H1 (cell line): Measurements from ENCODE around the gene RNASEL. TPM values are rescaled to one million over a fixed set of nuclear protein-coding genes. Genes with fewer than 3 reads are reported as not detected.

ENCODE experiments used
- CBX8 ChIP-seq: fragments of 300-800, 300-1000 bp; sonication (generic); IDR thresholded peaks from 2 replicates; pipeline ENCODE4 v1.7.1; 2016; ENCODE audit warnings: low read depth, low read length, borderline replicate concordance
- EZH2 ChIP-seq: fragments of 200-600 bp; sonication (generic); IDR thresholded peaks from 2 replicates; pipeline ENCODE4 v1.7.1; 2012; ENCODE audit warnings: low read depth, mild to moderate bottlenecking, moderate library complexity, low read length, inconsistent platforms; ENCODE audit not compliant: severe bottlenecking
- HDAC2 ChIP-seq, 2 experiments: fragments of 300-600 bp in 1 of 2; sonication (generic) in 1 of 2; IDR thresholded peaks; 2 replicates each; pipeline ENCODE4 v1.6.1; 2011 to 2012; ENCODE audit warnings: low read depth in 2 of 2, low read length in 2 of 2, mild to moderate bottlenecking in 2 of 2, moderate library complexity in 2 of 2, borderline replicate concordance in 1 of 2, inconsistent platforms in 1 of 2
- HDAC6 ChIP-seq: IDR thresholded peaks from one replicate; pipeline ENCODE4 v1.7.1; 2012; ENCODE audit warnings: low read depth, mild to moderate bottlenecking, inconsistent platforms, low read length, moderate library complexity
- KDM5A ChIP-seq: fragments of 200-600 bp; IDR thresholded peaks from 2 replicates; pipeline ENCODE4 v1.7.1; 2012; ENCODE audit warnings: mild to moderate bottlenecking, low read length, inconsistent platforms, mixed read lengths
- NANOG ChIP-seq: IDR thresholded peaks from 2 replicates; pipeline ENCODE4 v1.6.1; 2011; ENCODE audit warnings: low read length, low read depth, mild to moderate bottlenecking, inconsistent platforms; ENCODE audit not compliant: insufficient read depth, poor library complexity, severe bottlenecking
- RAD21 ChIP-seq, 2 experiments: IDR thresholded peaks in 1 of 2; conservative IDR thresholded peaks in 1 of 2; 2 replicates each; pipeline ENCODE4 v1.6.1; 2011; ENCODE audit warnings: low read depth in 2 of 2, low read length in 2 of 2, improper control_type of control experiment in 1 of 2, inconsistent platforms in 1 of 2, mild to moderate bottlenecking in 1 of 2, moderate library complexity in 1 of 2
- SIRT6 ChIP-seq: IDR thresholded peaks from one replicate; pipeline ENCODE4 v1.7.1; 2012; ENCODE audit warnings: low read length, inconsistent platforms
- SIX5 ChIP-seq: IDR thresholded peaks from 2 replicates; pipeline ENCODE4 v1.6.1; 2011; ENCODE audit warnings: mild to moderate bottlenecking, low read depth, low read length
- YY1 ChIP-seq: IDR thresholded peaks from 2 replicates; pipeline ENCODE4 v1.6.1; 2011; ENCODE audit warnings: low read depth, mild to moderate bottlenecking, low read length
- polyA plus RNA-seq, 7 experiments: library from polyadenylated mRNA; depleted of rRNA in 3 of 7; stranded (reverse) in 5 of 7; unstranded in 2 of 7; fragments of >200 nt in 5 of 7; fragments of 200-250 nt in 2 of 7; gene quantifications; 1 replicate in 5 of 7; 2 replicates in 1 of 7; 4 replicates in 1 of 7; pipeline versions ENCODE4 v1.2.1 to v1.2.3, GENCODE V29; 2011 to 2013; ENCODE audit warnings: missing spikeins in 2 of 7, mixed read lengths in 2 of 7
- total RNA-seq: library from RNA; stranded (reverse); fragmentation: NEBNext Ultra II Directional; extraction: Animal tissue kit (Norgen Biotek cat#: 25700); gene quantifications from 2 replicates; pipeline ENCODE4 v1.2.1, GENCODE V29; 2021

The RNASEL gene
- total and polyA plus RNA-seq, 2 of the 8 experiments (the other 6 are each of a cell fraction or from before 2014, with no cell fraction given), result 0.39 to 0.78 TPM

GRCh38 chr1:182603646-182604174, 14.7 kb upstream of the RNASEL start (continued):
- TF ChIP-seq SIX5, result no peak
- TF ChIP-seq RAD21 (IDR thresholded peaks at IDR 0.05 in 1 of 2, conservative IDR thresholded peaks at IDR 0.05 in 1 of 2; ENCODE audit: low read depth in 2 of 2, low read length in 2 of 2), result no peak
- no peak for TF ChIP-seq NANOG
- no peak for TF ChIP-seq HDAC2 (IDR thresholded peaks at IDR 0.05; ENCODE audit: borderline replicate concordance in 1 of 2, low read depth in 2 of 2, low read length in 2 of 2)
- no peak for TF ChIP-seq CBX8
- no peak for TF ChIP-seq YY1
- no peak for TF ChIP-seq HDAC6
- no peak for TF ChIP-seq EZH2
- TF ChIP-seq SIRT6, result no peak
- TF ChIP-seq KDM5A, result no peak
